CD4-positive, CD25-positive, alpha-beta regulatory T cell (primary cell): ENCODE results near the gene UBL5. TPM values are rescaled to one million over a fixed set of nuclear protein-coding genes. Genes with fewer than 3 reads are reported as not detected.
A peak's percentile ranks its signal among the peaks of the same experiment; 100 is the strongest.

Experiments used
- ATAC-seq, 2 donors: fragments of 150-1000 bp; cut with Tn5 transposase; one replicate each; pipeline ENCODE4 v1.10.0; 2021; ENCODE audit warnings: low read depth in 2 of 2, moderate number of reproducible peaks in 2 of 2, moderate library complexity in 1 of 2
- DNase-seq, 3 donors: peaks; one replicate each; pipeline versions ENCODE4 v3.0.0 to v3.0.0-alpha.2; 2012 to 2022; ENCODE audit warnings: mixed read lengths in 1 of 3
- H3K27ac ChIP-seq: one replicate; pipeline ENCODE4 v1.7.0; 2013; ENCODE audit warnings: mild to moderate bottlenecking, low read length; ENCODE audit not compliant: insufficient read depth, poor library complexity, severe bottlenecking
- H3K27me3 ChIP-seq: one replicate; pipeline ENCODE4 v1.7.0; 2013; ENCODE audit warnings: low read length; ENCODE audit not compliant: control insufficient read depth, insufficient read depth
- H3K36me3 ChIP-seq: one replicate; pipeline ENCODE4 v1.7.0; 2013; ENCODE audit warnings: mild to moderate bottlenecking, low read length, moderate library complexity; ENCODE audit not compliant: control insufficient read depth, insufficient read depth
- H3K4me1 ChIP-seq: 2 replicates; pipeline ENCODE4 v1.7.0; 2013; ENCODE audit warnings: mild to moderate bottlenecking, low read length; ENCODE audit not compliant: insufficient read depth, control insufficient read depth, poor library complexity, severe bottlenecking
- H3K4me3 ChIP-seq: one replicate; pipeline ENCODE4 v1.7.0; 2013; ENCODE audit warnings: low read depth, mild to moderate bottlenecking, low read length, moderate library complexity
- H3K9me3 ChIP-seq, 2 experiments: 1 replicate in 1 of 2; 2 replicates in 1 of 2; pipeline ENCODE4 v1.7.0; 2013; ENCODE audit warnings: low read length in 2 of 2, mild to moderate bottlenecking in 1 of 2, moderate library complexity in 1 of 2; ENCODE audit not compliant: control insufficient read depth in 2 of 2
- H3K27ac Mint-ChIP-seq, 3 donors: one replicate each; pipeline ENCODE4 v1.8.0; 2020 to 2022; ENCODE audit warnings: mild to moderate bottlenecking in 3 of 3, mixed read lengths in 3 of 3, moderate library complexity in 2 of 3
- H3K27me3 Mint-ChIP-seq: one replicate; pipeline ENCODE4 v1.8.0; 2022; ENCODE audit warnings: mild to moderate bottlenecking, mixed read lengths
- H3K36me3 Mint-ChIP-seq: one replicate; pipeline ENCODE4 v1.8.0; 2020; ENCODE audit warnings: mixed read lengths
- H3K4me1 Mint-ChIP-seq, 4 donors: one replicate each; pipeline ENCODE4 v1.8.0; 2020 to 2022; ENCODE audit warnings: mixed read lengths in 4 of 4, mild to moderate bottlenecking in 1 of 4
- H3K4me3 Mint-ChIP-seq, 4 donors: one replicate each; pipeline ENCODE4 v1.8.0; 2020 to 2022; ENCODE audit warnings: mild to moderate bottlenecking in 4 of 4, mixed read lengths in 4 of 4, moderate library complexity in 3 of 4
- H3K9me3 Mint-ChIP-seq, 7 donors: one replicate each; pipeline ENCODE4 v1.8.0; 2020 to 2022; ENCODE audit warnings: mixed read lengths in 7 of 7, mild to moderate bottlenecking in 3 of 7, moderate library complexity in 2 of 7
- polyA plus RNA-seq, 4 donors: library from polyadenylated mRNA; unstranded; fragments of 300-500 nt; fragmentation: Illumina TruSeq; gene quantifications; one replicate each; pipeline ENCODE4 v1.2.3, GENCODE V29; 2021
- total RNA-seq: library from RNA; stranded (reverse); gene quantifications from one replicate; pipeline ENCODE4 v1.2.3, GENCODE V29; 2022

Gene UBL5
- total and polyA plus RNA-seq, 5 donors from 2014 or later, result 234 to 952 (median 820) TPM

DNA sequence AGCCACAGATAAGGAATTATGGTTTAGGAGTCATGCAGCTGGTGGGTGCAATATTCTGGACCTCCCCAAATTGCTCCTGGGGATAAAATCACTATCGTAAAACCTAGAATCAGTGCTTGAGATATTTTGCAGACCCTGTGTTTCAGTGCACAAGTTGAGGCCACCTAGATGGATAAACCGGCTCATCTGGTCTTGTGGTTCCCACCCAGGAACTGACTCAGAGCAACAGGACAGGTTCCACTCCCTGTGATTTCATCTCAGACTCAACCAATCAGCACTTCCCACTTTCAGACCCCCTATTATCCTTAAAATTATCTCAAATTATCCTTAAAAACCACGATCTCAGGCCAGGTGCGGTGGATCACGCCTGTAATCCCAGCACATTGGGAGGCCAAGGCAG, 29.8 kb upstream of the UBL5 start:
- ATAC-seq, result no peak
- H3K27ac Mint-ChIP-seq, result peak overlapping the region in 1 of 3 donors; percentile 78
- no peak for DNase-seq
- H3K4me3 Mint-ChIP-seq, result no peak overlapping the region
- peaks cover 4% of the 10 kb centered on the region for H3K27me3 Mint-ChIP-seq
- H3K27ac ChIP-seq, result no peak overlapping the region
- no peaks in the 10 kb centered on the region for H3K9me3 ChIP-seq
- H3K4me1 ChIP-seq, result peaks cover 11% of the 10 kb centered on the region
- no peak overlapping the region for H3K4me3 ChIP-seq
- no peaks in the 10 kb centered on the region for H3K36me3 ChIP-seq
- no peaks in the 10 kb centered on the region for H3K9me3 Mint-ChIP-seq
- H3K4me1 Mint-ChIP-seq, result peaks cover 15 to 25% (median 18%) of the 10 kb centered on the region in 4 donors
- H3K36me3 Mint-ChIP-seq, result no peaks in the 10 kb centered on the region
- no peaks in the 10 kb centered on the region for H3K27me3 ChIP-seq

DNA sequence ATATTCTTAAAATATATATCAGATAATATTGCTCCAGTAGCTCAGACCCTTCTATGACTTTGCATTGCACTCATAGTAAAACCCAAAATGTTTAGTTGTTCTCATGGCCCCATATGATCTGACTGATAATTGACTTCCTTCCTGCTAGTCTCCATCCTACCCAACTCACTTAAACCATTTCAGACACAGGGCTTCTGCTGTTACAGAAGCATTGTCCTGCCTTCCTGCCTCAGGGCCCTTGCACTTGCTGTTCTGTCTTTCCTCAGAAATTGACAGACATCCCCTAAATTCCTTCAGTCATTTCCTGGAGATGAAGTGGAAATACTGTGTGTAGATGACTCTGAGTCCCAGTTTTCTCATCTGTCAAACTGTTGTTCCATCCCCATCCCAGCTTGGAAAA, 28.6 kb upstream of the UBL5 start:
- Histone ChIP-seq H3K36me3 (no peaks in the 10 kb centered on the region), H3K27me3 (no peaks in the 10 kb centered on the region), H3K4me1 (peaks cover 8% of the 10 kb centered on the region), H3K4me3 (no peak overlapping the region), H3K9me3 (no peaks in the 10 kb centered on the region), H3K27ac (no peak overlapping the region)
- ATAC-seq (no peak), DNase-seq (peak in 1 of 3 donors; percentile 40)
- peak overlapping the region in 1 of 4 donors; percentile 15 for H3K4me3 Mint-ChIP-seq
- no peaks in the 10 kb centered on the region for H3K9me3 Mint-ChIP-seq
- H3K36me3 Mint-ChIP-seq, result no peaks in the 10 kb centered on the region
- H3K27ac Mint-ChIP-seq, result no peak overlapping the region
- H3K27me3 Mint-ChIP-seq, result peaks cover 4% of the 10 kb centered on the region
- peaks cover 15 to 24% (median 19%) of the 10 kb centered on the region in 4 donors for H3K4me1 Mint-ChIP-seq

DNA sequence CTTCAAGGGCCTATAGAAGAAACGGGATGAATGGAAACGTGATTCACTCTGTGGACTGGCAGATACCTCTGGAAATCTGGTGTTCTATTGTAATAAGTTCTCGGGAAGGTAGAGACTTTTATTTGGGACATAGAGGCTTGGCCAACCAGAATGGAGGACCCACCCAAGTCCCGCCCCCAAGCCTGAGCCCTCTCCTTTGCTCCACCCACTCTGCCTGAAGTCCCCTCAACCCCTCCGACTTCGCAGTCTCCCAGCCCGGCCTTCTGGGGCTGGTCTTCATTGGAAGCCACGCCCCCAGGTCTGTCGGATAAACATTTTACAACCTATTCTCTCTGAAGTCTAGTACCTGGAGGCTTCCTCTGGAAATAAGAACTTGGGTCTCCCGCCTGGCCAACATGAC, 25.7 kb upstream of the UBL5 start:
- no peaks in the 10 kb centered on the region for H3K9me3 ChIP-seq
- H3K4me1 ChIP-seq, result peaks cover 12% of the 10 kb centered on the region
- Mint-ChIP-seq H3K4me1 (peaks cover 7 to 23% (median 11%) of the 10 kb centered on the region in 4 donors), H3K9me3 (no peaks in the 10 kb centered on the region), H3K27me3 (no peaks in the 10 kb centered on the region), H3K36me3 (no peaks in the 10 kb centered on the region), H3K27ac (no peak overlapping the region), H3K4me3 (no peak overlapping the region)
- H3K4me3 ChIP-seq, result no peak overlapping the region
- H3K36me3 ChIP-seq, result no peaks in the 10 kb centered on the region
- H3K27me3 ChIP-seq, result no peaks in the 10 kb centered on the region
- ATAC-seq (no peak), DNase-seq (no peak)
- no peak overlapping the region for H3K27ac ChIP-seq

- no peak for DNase-seq
- H3K27me3 ChIP-seq, result no peaks in the 10 kb centered on the region
- H3K4me1 ChIP-seq, result peaks cover 35% of the 10 kb centered on the region
- no peaks in the 10 kb centered on the region for H3K9me3 ChIP-seq
- no peaks in the 10 kb centered on the region for H3K27me3 Mint-ChIP-seq
- ATAC-seq, result no peak
- H3K4me3 Mint-ChIP-seq, result peak overlapping the region in 1 of 4 donors; percentile 19
- no peak overlapping the region for H3K4me3 ChIP-seq
- H3K36me3 ChIP-seq, result peaks cover 19% of the 10 kb centered on the region
- H3K27ac ChIP-seq, result peak overlapping the region; percentile 6
- peak overlapping the region in 2 of 3 donors; percentile 20 to 62 for H3K27ac Mint-ChIP-seq
- H3K4me1 Mint-ChIP-seq, result peaks cover 0 to 42% (median 16%) of the 10 kb centered on the region in 4 donors
- no peaks in the 10 kb centered on the region for H3K9me3 Mint-ChIP-seq
- peaks cover 7% of the 10 kb centered on the region for H3K36me3 Mint-ChIP-seq
Observed at GRCh38 chr19:9806803-9807202, 20.9 kb upstream of the UBL5 start.

DNA sequence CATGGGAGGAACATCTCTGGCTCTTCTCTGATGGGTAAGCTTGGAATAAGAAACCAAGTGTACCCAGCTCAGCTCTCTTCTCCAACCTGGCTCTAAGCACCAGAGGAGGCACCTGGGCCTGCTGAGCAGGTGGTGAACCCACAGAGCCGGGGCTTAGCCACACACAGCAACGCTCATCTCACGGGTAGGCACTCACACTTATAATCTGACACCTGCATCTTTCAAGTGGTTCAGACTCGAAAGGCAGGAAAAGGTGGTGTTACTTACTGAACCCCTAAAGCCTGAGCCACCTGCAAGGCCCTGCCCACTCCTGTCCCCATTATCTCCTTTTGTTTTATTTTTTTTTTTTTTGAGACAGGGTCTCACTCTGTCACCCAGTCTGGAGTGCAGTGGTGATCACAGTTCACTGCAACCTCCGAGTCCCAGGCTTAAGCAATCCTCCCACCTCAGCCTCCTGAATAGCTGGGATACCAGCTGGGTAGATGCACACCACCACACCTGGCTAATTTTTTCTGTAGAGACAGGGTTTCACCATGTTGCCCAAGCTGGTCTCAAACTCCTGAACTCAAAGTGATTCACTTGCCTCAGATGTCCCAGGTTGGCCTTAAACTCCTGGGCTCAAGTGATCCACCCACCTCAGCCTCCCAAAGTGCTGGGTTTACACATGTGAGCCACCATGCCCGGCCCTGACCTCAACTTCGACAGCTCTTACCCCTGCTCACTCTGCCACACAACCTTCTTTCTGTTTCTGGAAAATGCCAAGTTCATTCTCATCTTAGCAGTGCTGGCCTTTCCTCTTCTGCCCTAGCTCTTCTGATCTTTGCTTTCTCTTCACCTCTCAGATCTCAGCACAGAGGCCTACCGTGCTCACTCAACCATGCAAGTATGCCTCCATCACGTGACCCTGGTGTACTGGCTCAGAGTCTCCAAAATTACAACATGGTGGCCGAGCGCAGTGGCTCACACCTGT, 18.6 kb upstream of the UBL5 start:
- DNase-seq (peak in 2 of 3 donors; percentile 58 to 63), ATAC-seq (peak; percentile 77 to 79)
- peak overlapping the region; percentile 19 for H3K4me3 ChIP-seq
- H3K4me1 ChIP-seq, result peaks cover 35% of the 10 kb centered on the region
- Mint-ChIP-seq H3K27me3 (no peaks in the 10 kb centered on the region), H3K4me1 (peaks cover 0 to 41% (median 11%) of the 10 kb centered on the region in 4 donors), H3K9me3 (no peaks in the 10 kb centered on the region), H3K4me3 (peak overlapping the region; percentile 43 to 73 (median 52)), H3K36me3 (peaks cover 12% of the 10 kb centered on the region), H3K27ac (peak overlapping the region; percentile 34 to 94 (median 91))
- H3K36me3 ChIP-seq, result peaks cover 19% of the 10 kb centered on the region
- peak overlapping the region; percentile 49 for H3K27ac ChIP-seq
- no peaks in the 10 kb centered on the region for H3K27me3 ChIP-seq
- no peaks in the 10 kb centered on the region for H3K9me3 ChIP-seq

DNA sequence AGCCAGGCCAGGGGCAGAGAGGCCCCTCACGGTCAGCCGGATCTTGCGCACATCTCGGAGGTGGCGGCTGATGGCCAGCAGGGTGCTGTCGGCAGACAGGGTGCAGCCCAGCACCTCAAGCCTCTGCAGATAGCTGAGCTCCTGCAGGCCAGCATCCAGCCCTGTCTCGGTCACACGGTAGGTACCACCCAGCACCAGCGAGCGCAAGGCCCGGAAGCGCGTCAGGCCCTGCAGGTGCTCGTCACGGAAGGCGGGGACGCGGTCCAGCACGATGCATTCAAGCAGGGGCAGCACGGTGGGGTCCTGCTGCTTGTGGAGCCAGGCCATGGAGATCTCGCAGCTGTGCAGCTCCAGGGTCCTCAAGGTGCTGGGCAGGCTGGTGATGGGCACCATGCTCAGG, 16.6 kb upstream of the UBL5 start:
- no peaks in the 10 kb centered on the region for H3K27me3 ChIP-seq
- peaks cover under 1 to 45% (median 12%) of the 10 kb centered on the region in 4 donors for H3K4me1 Mint-ChIP-seq
- no peak overlapping the region for H3K27ac ChIP-seq
- DNase-seq (no peak), ATAC-seq (no peak)
- H3K36me3 ChIP-seq, result peaks cover 19% of the 10 kb centered on the region
- peaks cover 31% of the 10 kb centered on the region for H3K4me1 ChIP-seq
- no peak overlapping the region for H3K27ac Mint-ChIP-seq
- peaks cover 0 to 2% (median 0%) of the 10 kb centered on the region in 7 donors for H3K9me3 Mint-ChIP-seq
- H3K4me3 ChIP-seq, result no peak overlapping the region
- no peak overlapping the region for H3K4me3 Mint-ChIP-seq
- H3K9me3 ChIP-seq, result no peaks in the 10 kb centered on the region
- no peaks in the 10 kb centered on the region for H3K27me3 Mint-ChIP-seq
- H3K36me3 Mint-ChIP-seq, result peaks cover 16% of the 10 kb centered on the region

DNA sequence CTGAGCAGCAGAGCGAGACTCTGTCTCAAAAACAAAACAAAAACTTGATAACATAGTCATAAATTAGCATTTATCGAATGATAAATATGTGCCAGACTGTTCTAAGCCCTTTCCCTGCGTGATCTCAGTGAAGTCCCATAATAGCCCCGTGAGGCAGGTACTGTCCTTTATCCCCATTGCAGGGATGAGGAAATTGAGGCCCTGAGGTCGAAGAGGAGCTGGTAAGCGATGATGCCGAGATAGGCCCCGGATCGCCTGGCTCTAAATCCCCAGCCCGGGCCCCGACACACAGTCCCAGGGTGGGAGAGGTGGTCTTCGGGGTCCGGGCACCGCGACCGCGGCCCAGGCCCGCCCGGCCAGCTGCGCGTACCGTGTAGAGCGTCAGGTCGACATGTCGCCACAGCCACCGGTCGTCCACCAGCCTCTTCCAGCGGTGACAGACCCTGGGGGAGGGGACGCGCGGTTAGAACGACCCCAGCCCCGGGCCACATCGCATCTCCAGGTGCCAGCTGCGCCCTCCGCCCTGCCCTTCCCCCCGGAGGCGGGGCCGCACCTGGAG, 9.5 kb upstream of the UBL5 start:
- Mint-ChIP-seq H3K4me1 (peaks cover 10 to 42% (median 20%) of the 10 kb centered on the region in 4 donors), H3K27me3 (no peaks in the 10 kb centered on the region), H3K36me3 (peaks cover 18% of the 10 kb centered on the region), H3K4me3 (peak overlapping the region; percentile 91 to 95 (median 93)), H3K27ac (peak overlapping the region; percentile 93 to 95 (median 95)), H3K9me3 (peaks cover 0 to 2% (median 0%) of the 10 kb centered on the region in 7 donors)
- H3K36me3 ChIP-seq, result no peaks in the 10 kb centered on the region
- DNase-seq (peak in 1 of 3 donors; percentile 12), ATAC-seq (no peak)
- H3K4me3 ChIP-seq, result peak overlapping the region; percentile 67
- no peaks in the 10 kb centered on the region for H3K9me3 ChIP-seq
- H3K4me1 ChIP-seq, result peaks cover 16% of the 10 kb centered on the region
- H3K27ac ChIP-seq, result peak overlapping the region; percentile 99
- H3K27me3 ChIP-seq, result no peaks in the 10 kb centered on the region
